Stimulated activated CD8-positive, alpha-beta memory T cell treated with anti-CD3 and anti-CD28 coated beads, Interleukin-7, amount 100 ng/mL, for 48 hours (primary cell): ENCODE results near the gene COL7A1.
A peak's percentile ranks its signal among the peaks of the same experiment; 100 is the strongest.
"Not testable (repeated sequence)": the region's sequence is repeated elsewhere in the genome, so short reads cannot be mapped to it uniquely, and the experiment has no call there.

Experiments
- DNase-seq, 2 donors: peaks; one replicate each; pipeline ENCODE4 v3.0.0-alpha.2; 2020; ENCODE audit warnings: low read depth in 1 of 2; ENCODE audit errors: extremely low read depth in 1 of 2

COL7A1 gene

DNA sequence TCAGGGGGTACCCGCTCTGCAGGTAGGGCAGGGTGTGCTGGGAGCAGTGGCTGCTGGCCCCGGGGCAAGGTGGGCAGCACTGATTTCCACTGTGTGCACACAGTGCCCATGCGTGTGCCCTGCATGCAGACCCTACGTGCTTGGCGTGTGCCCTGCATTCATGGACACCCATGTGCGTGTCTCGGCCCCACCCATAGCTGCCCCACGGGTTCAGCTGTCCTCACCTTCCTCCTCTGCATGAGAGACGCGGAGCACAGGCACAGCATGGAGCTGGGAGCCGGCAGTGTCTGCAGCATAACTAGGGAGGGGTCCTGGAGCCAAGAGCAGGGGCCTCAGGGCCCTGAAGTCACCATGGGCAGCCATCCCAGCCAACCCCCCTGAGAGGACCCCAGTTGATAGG is 29.9 kb downstream of the COL7A1 start:
- no peak for DNase-seq

- no peak for DNase-seq
Observed at GRCh38 chr3:48564667-48565066, 30.5 kb downstream of the COL7A1 start.

DNA sequence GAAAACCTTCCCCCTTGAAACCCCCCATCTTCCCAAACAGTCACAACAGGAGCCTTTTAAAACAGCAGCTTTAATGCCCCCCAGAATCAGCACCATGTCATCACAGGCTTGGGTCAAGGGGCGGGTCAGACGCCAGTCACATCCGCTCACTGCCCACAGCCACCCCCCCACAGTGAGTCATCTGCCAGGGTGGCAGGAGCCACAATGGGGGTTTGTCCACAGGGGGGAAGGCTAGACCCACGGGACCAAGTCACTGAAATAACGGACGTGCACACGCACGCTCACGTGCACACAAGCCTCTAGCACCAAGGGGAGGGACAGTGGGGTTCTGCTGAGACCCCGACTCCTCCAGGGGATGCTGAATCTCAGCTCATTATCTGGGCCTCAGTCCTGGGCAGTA is 31.1 kb downstream of the COL7A1 start:
- DNase-seq: peak; percentile 30 to 51

DNA sequence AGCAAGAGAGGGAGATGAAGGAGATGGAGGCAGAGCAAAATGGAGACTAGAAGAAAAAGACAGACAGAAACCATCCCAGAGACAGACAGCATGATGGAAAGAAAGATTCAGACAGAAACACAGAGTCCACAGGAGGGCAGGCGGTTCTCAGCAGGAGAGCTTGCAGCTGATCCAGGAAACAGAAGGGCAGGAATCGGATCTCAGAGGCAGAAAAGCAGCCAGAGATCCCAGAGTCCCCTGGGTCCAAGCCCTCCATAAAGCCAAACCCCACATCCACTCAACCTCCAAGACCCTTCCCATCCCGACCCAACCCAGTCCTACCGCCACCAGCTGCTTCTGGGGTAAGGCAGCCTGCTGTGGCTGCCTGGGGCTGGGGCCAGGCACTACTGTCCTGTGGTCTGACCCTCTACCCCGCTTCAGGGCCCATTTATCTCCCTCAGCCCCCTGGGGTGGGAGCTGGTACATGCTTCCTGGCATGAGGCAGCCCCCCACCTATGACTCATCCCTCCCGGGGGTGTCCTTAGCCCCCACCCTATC is 31.7 kb downstream of the COL7A1 start, which contains the start of gene UCN2:
Gene UCN2 (minus strand): TSS at position 400 of the 537 bp plus-strand sequence. CDS start 657 bp downstream, outside the sequence.
- DNase-seq: no peak

DNA sequence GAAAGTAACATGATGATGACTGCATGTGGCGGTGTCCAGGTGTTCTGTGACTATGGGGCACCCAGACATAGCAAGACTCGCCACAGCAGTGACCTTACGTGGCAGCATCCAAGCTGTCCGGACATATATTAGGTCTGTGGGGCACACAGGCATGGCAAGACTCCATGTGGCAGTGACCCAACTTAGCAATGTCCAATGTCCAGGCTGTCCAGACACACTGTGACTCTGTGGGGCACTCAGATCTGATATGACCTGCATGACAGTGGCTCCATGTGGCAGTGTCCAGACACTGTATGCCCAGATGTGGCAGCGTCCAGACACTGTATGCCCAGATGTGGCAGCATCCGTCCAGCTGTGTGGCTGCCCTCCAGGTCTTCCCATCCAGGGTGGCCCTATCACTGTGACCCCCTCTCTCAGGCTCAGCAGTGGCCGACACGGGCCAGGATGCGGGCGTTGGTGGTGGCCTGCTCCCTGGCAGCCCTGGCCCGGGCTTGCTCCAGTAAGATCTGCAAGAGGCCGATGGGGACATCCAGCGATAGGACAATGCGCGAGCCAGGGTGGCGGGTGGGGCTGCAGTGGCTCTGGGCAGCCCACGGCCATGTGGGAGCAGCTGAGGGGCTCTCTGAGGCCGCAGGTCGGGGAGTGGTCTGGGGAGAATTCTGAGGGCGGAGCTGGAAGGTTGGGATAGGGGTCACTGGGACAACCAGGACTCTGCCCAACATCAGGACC is 32.6 kb downstream of the COL7A1 start:
- DNase-seq: no peak

GRCh38 chr3:48561045-48561736 is 33.9 kb downstream of the COL7A1 start:
- DNase-seq: no peak

DNA sequence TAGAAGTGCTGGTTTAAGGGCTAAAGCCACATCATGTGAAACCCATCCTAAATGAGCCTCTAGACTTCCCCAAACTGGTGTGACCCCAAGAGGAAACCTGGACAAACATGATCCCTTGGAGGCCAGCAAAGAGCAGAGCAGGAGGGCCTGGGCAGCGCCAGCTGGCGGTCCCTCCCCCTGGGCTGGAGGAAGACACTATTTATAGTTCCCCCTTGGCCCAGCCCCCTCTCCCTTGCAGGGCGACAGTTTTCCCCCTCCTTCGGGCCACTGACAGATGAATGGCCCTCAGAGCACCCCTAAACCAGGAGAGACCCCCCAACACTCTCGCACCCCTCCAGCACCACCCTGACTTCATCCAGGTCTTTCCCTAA is 34.5 kb downstream of the COL7A1 start:
- no peak for DNase-seq

DNA sequence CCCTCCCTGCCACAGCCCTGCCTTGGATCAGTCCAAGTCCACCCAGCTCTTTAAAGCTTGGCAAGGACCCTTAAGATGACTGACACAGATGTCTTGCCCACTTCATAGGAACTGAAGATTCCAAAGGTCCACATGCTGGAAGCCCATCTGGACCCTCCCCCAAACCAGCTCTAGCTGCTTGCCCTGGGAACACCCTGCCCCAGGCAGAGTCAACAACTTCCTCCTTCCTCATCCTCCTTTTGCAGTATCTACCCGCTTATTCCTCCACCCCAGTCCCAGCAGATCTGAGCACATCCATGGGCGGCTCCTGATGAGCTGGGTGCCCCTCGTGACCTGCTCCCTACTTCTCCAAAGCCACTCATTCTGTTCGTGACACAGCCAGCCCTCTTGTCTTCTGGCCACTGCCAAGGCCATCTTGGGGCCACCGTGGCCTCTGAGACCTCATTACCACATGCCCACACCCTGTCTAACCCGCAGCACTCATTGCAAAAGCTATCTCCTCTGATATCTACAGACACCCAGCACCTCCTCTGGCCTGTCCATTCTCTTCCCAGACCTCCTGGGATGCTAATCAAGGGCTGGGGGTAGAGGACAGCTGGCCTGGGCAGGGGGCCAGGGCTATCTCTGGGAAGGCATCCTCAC is 36.5 kb downstream of the COL7A1 start:
- no peak for DNase-seq

DNA sequence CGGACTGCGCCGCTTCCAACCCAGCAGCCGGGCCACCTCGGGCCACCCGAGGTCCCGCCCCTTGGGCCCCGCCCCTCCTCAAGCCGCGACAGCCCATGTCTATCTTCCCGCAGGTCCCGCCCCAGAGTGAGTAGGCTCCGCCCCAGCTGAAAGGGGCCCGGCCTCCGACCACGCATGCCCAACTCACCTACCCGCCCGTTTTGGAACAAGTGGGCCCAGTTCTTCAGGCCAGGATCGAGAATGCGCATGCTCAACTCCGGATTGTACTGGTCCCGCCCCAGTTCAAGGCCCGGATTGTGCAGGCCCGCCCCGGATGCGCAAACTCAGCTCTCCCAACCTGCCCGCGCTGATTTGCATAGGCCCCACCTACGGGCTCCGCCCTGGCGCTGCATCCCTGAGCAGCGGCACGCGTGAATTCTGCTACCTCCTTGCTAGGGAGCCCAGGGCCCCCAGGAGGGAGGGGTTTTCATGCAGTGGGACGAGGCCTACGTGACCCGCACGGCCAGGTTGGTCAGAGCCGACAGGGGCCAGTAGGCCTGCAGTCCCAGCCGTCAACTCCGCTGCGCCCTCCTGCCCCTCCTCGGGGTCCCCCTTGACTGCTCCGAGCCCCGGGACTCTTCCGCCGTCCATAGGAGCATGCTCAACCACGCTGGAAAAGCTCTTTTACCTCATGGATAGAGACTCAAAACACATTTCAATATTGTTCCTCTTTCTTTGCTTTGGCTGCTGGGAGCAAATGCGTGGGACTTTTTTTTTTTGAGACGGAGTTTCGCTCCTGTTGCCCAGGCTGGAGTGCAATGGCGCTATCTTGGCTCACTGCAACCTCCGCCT is 38.1 kb downstream of the COL7A1 start, which contains the start of gene PFKFB4:
Gene PFKFB4 (minus strand): TSS at position 8 of the 831 bp plus-strand sequence. CDS start 26 bp downstream, outside the sequence.
- peak; percentile 98 to 99 for DNase-seq

DNA sequence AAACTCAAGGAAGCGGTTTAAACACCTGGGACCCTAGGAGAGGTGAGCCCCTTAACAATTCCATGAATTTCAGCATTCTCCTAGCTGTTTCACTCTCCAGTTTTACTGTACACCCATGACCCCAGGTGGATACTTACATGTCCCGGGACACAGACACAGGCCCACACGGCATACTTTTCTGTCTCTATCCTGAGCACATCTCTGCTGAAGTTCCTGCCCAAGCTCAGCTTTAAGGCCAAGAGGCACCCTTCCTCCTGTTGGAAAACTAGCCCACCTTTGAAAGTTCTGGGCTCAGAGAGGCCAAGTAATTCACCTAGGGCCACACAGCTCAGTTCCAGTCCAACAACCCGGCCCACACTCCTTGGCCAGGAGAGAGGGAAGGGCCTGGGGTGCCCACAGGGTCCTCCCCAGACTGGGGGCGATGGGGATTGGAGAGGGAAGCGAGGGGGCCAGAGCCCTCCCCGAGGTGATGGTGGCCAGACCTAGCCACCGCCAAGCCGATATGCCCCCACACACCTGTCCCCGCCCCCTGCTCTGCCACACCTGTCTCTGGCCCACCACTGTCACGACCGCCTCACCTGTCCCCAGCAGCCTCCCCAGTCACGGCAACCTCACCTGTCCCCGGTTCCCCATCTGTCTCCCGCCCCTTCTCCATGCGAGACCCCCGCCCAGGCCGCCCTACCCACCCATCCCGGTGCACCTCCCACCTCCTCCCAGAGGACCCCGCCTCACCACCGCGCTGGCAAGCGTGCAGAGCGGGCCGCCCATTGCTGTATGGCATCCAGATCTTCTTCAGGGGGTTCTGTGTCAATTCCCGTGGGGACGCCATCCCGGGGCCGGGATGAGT is 39.0 kb downstream of the COL7A1 start:
- no peak for DNase-seq

GRCh38 chr3:48555231-48555948 is 39.7 kb downstream of the COL7A1 start:
- no peak for DNase-seq

DNA sequence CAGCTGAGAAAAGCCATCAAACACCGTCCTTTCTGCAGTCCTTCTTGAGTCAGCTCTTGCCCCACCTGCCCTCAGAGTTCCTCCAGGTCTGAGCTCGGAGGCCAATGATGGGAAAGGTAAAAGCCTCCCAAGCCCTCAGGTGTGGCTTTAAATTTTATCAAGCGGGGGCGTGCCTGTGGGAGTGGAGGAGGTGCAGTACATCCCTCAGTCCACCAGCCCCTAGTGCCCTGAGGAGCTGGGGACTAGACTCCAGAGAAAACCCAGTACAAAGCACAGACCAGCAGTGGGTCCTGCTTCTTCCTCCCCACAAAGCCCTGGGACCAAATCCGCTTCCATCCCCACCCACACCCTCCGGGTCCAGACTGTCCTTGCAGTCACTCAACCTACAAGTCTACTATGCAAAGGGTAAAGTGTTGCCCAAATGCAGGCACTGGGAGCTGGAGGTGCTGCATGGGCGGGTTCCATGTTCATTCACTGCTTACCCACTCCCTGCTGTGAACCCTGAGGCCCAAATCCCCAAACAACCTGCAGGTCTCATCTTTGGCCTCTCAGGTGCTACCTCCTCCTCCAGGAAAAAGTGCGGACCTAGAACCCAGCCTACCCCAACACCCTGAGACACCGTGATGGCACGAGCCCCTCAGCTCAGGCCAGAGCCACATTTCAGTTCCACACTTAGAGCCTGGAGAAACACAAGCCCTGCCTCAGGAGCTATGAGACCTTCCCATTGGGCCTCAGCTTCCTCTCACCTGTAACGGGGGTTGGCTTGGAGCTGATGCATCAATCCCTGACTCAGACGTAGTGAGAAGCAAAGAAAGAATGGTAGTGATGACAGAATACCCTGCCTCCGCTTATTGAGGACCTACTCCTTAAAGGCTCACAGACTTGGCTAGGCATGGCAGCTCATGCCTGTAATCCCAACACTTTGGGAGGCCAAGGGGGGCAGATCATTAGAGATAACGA is 41.0 kb downstream of the COL7A1 start:
- DNase-seq: no peak

DNA sequence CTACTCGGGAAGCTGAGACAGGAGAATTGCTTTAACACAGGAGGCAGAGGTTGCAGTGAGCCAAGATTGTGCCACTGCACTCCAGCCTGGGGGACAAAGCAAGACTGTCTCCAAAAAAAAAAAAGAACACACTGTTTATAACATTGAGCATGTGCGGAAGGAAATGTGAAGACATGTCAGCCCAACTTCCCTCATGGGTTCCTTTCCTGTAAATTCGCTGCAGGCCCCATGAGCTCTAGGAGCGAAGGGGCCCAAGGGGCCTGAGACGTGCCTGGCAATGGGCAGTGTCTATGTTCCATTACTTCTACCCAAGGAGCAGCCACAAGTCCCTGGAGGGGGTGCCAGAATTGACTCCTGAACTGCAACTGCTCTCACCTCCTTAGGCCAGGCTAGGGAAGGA is 41.8 kb downstream of the COL7A1 start:
- DNase-seq: no peak

DNA sequence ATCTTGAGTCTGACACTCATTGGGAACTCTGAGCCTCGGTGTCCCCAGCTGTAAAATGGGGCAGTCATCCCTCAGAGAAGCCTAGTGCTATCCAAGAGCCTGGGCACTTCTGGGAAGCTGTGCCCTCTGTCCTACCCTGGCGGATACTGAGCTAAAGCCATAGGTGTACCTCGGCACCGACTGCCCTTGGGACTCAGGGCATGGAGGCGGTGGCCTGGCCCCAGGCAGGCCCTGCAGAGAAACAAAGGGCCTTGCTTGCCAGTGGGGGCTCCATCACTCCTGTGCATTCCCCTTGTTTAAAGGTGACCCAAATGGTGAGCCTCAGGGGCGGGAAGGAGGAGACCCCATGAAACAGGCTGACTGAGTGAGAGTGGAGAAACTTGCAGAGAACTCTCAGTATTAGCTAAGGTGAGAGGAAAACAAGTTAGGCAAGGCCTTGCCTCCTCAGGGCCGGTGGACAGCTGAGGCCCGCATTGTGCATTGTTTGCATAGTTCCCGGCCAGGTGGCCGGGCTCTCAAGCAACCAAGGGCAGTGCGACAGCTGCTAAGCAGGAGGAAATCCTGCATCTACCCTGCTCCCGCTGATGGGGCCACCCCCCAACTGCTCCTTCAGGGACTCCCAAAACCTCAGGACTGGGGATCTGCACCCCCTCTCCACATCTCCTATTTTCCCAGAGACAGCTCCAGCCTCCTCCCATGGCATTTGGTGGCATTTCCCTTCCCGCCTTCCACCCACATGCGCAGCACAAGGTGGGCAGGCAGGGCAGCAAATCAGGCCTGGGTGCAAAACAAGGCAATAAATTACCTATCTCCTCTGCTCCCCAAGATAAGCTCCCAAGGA is 42.8 kb downstream of the COL7A1 start:
- no peak for DNase-seq

GRCh38 chr3:48551651-48552050 is 43.5 kb downstream of the COL7A1 start:
- DNase-seq: not testable (repeated sequence)

- DNase-seq: peak; percentile 54 to 71
Observed at GRCh38 chr3:48548729-48549705, 46.1 kb downstream of the COL7A1 start.
